ENCODE results near the gene ANKS1B.

GRCh38 chr12:99224237-99224636 lies 760.5 kb downstream of the ANKS1B start:
- no peak for TF ChIP-seq CTCF (IDR thresholded peaks at IDR 0.05)
- TF ChIP-seq GABPB1 (CRISPR knock-in tag; IDR thresholded peaks at IDR 0.05): no peak
- TF ChIP-seq ATF1 (CRISPR knock-in tag; IDR thresholded peaks at IDR 0.05): no peak
